Mononuclear cell (primary cell): ENCODE results near the gene ANKRD44. TPM values are rescaled to one million over a fixed set of nuclear protein-coding genes. Genes with fewer than 3 reads are reported as not detected.

Experiments used
- H3K27me3 ChIP-seq: 2 replicates; pipeline ENCODE4 v1.6.0; 2011; ENCODE audit warnings: low read length, control low read depth; ENCODE audit not compliant: insufficient read depth
- H3K4me1 ChIP-seq: 2 replicates; pipeline ENCODE4 v1.5.1; 2011; ENCODE audit warnings: mild to moderate bottlenecking, low read length, control low read depth; ENCODE audit not compliant: insufficient read depth
- H3K4me3 ChIP-seq: 2 replicates; pipeline ENCODE4 v1.5.1; 2011; ENCODE audit warnings: mild to moderate bottlenecking, low read length, moderate library complexity
- H3K9me3 ChIP-seq: 2 replicates; pipeline ENCODE4 v1.5.1; 2011; ENCODE audit warnings: low read depth, mild to moderate bottlenecking, control low read depth, low read length
- total RNA-seq: library from RNA; depleted of rRNA; stranded (reverse); fragments of >200 nt; gene quantifications from one replicate; pipeline ENCODE4 v1.2.3, GENCODE V29; 2012

Gene ANKRD44
- total RNA-seq, 1 donor: 171 TPM

- H3K4me1 ChIP-seq: peaks cover 18% of the 10 kb centered on the region
- no peak overlapping the region for H3K4me3 ChIP-seq
- no peaks in the 10 kb centered on the region for H3K27me3 ChIP-seq
- H3K9me3 ChIP-seq: no peaks in the 10 kb centered on the region
Measured at GRCh38 chr2:197121756-197122385, 188.7 kb downstream of the ANKRD44 start.

GRCh38 chr2:197121255-197121654 lies 189.3 kb downstream of the ANKRD44 start:
- Histone ChIP-seq H3K4me3 (no peak overlapping the region), H3K27me3 (no peaks in the 10 kb centered on the region), H3K4me1 (peaks cover 18% of the 10 kb centered on the region), H3K9me3 (no peaks in the 10 kb centered on the region)

DNA sequence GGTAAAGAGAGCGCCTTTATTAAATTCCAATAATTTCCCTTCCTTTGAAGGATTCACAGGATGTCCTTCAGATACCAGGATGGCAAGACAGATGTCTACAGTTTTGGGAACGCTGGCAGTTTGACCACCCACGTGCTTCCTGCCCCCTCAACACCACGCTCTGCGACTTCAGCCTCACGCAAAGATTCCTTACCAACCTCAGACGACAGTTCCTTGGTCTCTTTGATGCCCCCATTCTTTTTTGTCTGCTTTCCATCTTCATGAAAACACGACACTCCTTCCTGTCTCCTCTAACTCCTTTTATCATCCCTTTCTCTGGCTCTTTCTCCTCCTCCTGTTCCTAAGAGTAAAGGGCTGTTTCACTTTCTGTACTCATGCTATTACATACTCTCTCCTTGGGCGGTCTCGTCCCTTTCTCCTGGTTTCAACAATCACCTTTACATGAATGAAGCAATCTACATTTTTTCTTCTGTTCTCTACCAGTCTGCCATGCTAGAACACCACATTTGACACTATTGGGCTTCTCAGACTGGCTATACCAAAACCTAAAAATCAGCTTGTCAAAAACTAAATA lies 194.2 kb downstream of the ANKRD44 start:
- H3K4me1 ChIP-seq: peaks cover 12% of the 10 kb centered on the region
- no peaks in the 10 kb centered on the region for H3K9me3 ChIP-seq
- no peaks in the 10 kb centered on the region for H3K27me3 ChIP-seq
- H3K4me3 ChIP-seq: no peak overlapping the region

GRCh38 chr2:197115325-197115724 lies 195.3 kb downstream of the ANKRD44 start:
- H3K27me3 ChIP-seq: no peaks in the 10 kb centered on the region
- peaks cover 5% of the 10 kb centered on the region for H3K4me1 ChIP-seq
- H3K4me3 ChIP-seq: no peak overlapping the region
- no peaks in the 10 kb centered on the region for H3K9me3 ChIP-seq

GRCh38 chr2:197113275-197113711 lies 197.3 kb downstream of the ANKRD44 start:
- Histone ChIP-seq H3K27me3 (no peaks in the 10 kb centered on the region), H3K9me3 (no peaks in the 10 kb centered on the region)

DNA sequence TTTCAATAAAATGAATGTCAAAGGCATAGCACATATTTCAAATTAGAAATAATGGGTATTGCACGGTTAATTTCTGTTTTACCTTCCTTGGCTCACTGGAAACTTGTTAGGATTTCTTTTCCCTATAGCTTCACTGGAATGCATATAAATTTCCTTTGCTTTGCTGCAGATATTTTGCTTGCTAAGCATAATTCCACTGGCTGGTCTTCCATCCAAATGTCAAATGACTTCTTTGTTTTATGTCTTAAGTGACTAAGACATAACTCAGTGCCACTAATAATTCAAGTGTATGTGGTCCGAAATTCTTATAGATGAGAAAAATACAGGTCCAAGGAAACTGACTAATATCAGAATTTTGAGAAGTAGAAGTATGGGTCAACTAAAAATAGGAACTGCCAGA lies 201.3 kb downstream of the ANKRD44 start:
- H3K9me3 ChIP-seq: no peaks in the 10 kb centered on the region
- no peaks in the 10 kb centered on the region for H3K27me3 ChIP-seq
- H3K4me3 ChIP-seq: no peak overlapping the region
- peaks cover 5% of the 10 kb centered on the region for H3K4me1 ChIP-seq

More at GRCh38 chr2:197113275-197113711, 197.3 kb downstream of the ANKRD44 start:
- peaks cover 5% of the 10 kb centered on the region for H3K4me1 ChIP-seq
- no peak overlapping the region for H3K4me3 ChIP-seq

DNA sequence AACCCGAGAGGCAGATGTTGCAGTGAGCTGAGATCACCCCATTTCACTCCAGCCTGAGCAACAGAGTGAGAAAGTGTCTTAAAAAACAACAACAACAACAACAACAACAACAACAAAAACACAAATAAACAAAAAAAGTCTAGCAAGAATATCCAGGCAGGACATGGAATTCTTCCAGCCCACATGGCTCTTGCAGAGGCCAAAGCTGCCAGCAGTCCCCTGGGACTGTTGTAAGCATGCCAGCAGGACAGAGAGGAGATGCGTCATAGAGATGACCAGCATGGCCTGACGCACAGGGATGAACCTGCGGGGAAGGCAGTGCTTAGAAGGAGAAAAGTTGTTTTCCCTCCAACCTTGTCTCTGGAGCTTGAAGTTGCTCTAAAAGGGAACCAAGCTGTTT lies 201.8 kb downstream of the ANKRD44 start:
- peaks cover 4% of the 10 kb centered on the region for H3K4me1 ChIP-seq
- no peak overlapping the region for H3K4me3 ChIP-seq
- H3K9me3 ChIP-seq: no peaks in the 10 kb centered on the region
- H3K27me3 ChIP-seq: no peaks in the 10 kb centered on the region

DNA sequence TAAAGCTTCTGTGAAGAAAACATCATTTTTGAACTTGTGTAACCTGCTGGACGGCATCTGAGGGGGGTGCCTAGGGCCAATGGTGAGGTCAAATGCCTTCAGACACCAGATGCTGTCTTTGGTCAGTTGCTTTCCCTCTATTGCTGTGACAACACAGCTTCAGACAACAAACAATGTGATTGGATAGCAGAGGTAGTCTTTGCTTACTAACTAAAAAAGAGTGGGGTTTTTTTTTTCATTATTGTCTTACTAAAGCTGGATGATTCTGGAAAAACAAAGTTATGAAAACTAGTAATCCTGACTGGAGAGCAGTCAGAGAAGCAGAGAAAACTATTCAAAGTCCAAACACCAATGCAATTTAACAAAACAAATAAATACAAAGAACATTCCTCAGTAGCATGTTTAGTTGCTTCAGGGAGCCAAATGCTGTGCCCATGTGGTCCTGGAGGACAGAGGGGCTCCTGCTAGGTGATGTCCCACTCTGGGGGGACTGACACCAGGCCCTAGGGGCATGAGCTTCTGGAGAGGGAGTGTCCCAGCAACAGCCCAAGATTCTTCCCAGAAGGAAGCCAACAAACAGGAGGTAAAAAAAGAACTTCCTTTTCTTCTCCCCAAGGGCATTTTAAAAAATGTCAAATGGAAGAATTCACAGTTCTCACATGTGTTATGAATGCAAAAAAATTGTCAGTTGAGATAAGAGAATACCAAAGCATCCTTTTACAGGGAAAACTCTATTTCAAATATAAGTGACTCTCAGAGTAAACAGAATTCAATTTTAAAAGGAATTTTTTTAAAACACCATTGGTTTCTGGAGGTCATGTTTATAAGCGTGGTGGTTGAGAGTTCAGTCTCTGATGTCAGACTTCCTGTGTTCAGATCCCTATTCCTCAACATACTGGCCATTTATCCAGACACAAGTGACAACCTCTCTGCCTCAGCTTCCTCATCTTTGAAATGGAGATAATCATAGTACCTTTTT lies 203.0 kb downstream of the ANKRD44 start:
- Histone ChIP-seq H3K4me1 (no peaks in the 10 kb centered on the region), H3K27me3 (no peaks in the 10 kb centered on the region), H3K4me3 (no peak overlapping the region), H3K9me3 (no peaks in the 10 kb centered on the region)

GRCh38 chr2:197103363-197103762 lies 207.2 kb downstream of the ANKRD44 start:
- Histone ChIP-seq H3K4me1 (no peaks in the 10 kb centered on the region), H3K27me3 (no peaks in the 10 kb centered on the region), H3K9me3 (no peaks in the 10 kb centered on the region), H3K4me3 (no peak overlapping the region)

DNA sequence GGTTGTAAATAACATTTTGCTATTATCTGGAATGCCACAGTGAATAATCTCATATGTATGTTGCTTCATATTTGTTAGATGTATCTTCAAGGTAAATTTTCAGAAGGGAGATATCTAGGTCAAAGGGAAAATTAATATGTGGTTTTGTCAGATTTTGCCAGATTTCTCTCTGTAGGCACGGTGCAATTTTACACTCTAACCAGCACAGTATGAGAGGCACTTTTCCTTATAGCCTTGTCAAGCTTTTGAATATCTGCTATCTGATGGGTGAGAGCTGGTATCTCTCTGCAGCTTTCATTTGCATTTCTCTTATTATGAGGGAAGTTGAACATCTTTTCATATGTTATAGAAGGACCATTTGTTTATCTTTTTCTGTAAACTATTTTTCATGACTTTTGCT lies 208.3 kb downstream of the ANKRD44 start:
- Histone ChIP-seq H3K27me3 (no peaks in the 10 kb centered on the region), H3K4me1 (no peaks in the 10 kb centered on the region), H3K9me3 (no peaks in the 10 kb centered on the region), H3K4me3 (no peak overlapping the region)

- H3K9me3 ChIP-seq: no peaks in the 10 kb centered on the region
- no peaks in the 10 kb centered on the region for H3K4me1 ChIP-seq
- H3K27me3 ChIP-seq: no peaks in the 10 kb centered on the region
- no peak overlapping the region for H3K4me3 ChIP-seq
Measured at GRCh38 chr2:197101519-197101918, 209.1 kb downstream of the ANKRD44 start.

DNA sequence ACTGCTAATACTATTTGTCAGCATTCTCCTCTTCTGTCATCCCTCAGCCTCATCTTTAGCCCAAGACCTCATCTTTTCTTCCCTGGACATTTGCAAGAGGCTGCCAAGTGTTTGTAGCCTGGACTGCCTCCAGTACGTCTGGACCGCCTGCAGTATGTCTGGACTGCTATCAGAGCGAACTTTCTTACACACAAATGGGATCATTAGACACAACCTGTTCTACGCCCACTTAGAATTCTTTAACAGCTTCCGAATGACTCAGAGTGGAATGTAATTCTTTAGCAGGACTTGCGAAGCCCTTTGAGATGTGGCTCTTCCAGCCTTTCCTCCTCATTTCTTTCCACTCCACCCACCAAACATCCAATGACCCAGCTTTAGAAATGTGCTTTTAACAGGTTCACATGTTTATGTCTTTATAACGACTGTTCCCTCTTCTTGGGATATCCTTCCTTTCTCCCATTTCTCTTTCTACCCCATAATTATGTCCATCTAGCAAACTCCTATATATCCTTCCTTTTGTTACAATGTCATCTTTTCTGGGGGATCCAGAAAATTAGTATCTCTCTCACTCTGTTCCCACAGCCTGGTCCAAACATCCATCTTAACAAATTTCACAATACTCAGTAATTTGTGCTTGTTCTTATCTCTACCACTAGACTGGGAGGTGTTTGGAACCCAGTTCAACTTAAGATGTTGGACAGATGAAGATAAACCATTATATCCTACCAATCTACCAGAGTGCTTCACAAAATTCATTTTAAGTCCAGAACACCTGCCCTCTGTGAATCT lies 212.8 kb downstream of the ANKRD44 start:
- no peaks in the 10 kb centered on the region for H3K9me3 ChIP-seq
- H3K27me3 ChIP-seq: no peaks in the 10 kb centered on the region
- H3K4me3 ChIP-seq: no peak overlapping the region
- no peaks in the 10 kb centered on the region for H3K4me1 ChIP-seq

DNA sequence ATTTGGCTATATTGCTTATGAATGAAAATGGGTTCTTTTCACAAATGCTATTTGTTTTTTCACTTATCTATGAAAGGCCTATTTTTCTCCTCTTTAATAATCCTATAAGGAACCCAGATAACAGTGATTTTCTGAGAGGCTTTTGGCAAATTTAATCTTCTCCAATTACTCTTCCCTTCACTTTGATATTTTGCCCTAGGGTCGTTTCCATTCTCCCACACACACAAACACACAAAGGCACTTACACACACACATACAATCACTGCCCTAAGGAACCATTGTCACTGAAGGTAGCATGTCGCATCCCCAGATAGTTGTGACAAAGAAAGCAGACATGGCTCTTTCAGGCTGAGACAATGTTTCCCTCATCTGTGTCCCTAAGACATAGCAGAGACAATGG lies 213.9 kb downstream of the ANKRD44 start:
- H3K27me3 ChIP-seq: no peaks in the 10 kb centered on the region
- no peaks in the 10 kb centered on the region for H3K4me1 ChIP-seq
- H3K9me3 ChIP-seq: no peaks in the 10 kb centered on the region
- no peak overlapping the region for H3K4me3 ChIP-seq

DNA sequence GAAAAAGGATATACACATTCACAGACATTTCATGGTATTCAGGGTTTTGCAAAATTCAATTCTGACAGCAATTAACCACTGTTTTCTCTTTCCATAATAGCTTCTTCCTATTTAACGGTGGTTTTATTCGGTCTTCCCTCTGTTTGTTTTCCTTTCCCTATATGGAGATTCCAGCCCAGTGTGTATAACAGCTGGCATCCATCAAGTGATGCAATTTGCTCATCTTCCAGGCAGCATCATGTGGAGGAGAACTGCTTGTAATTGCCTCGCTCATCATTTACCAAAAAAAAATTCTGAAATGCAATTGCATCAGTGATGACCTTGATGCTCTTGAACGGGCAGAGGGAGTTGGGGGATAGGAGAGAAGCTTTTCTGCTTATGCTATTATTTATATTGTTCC lies 218.1 kb downstream of the ANKRD44 start:
- H3K4me1 ChIP-seq: no peaks in the 10 kb centered on the region
- H3K9me3 ChIP-seq: no peaks in the 10 kb centered on the region
- no peak overlapping the region for H3K4me3 ChIP-seq
- no peaks in the 10 kb centered on the region for H3K27me3 ChIP-seq
